Mucosa of rectum (tissue), 2 donors: ENCODE measurements around the gene SUSD6.

Source experiments
- H3K27ac ChIP-seq, 2 donors: one replicate each; pipeline ENCODE4 v1.7.0; 2013; ENCODE audit warnings: inconsistent platforms in 2 of 2, low read depth in 2 of 2, low read length in 2 of 2
- H3K27me3 ChIP-seq, 2 donors: one replicate each; pipeline ENCODE4 v1.7.0; 2013; ENCODE audit warnings: low read length in 2 of 2; ENCODE audit not compliant: control insufficient read depth in 2 of 2, insufficient read depth in 2 of 2
- H3K36me3 ChIP-seq, 2 donors: one replicate each; pipeline ENCODE4 v1.7.0; 2013; ENCODE audit warnings: low read length in 2 of 2; ENCODE audit not compliant: control insufficient read depth in 2 of 2, insufficient read depth in 2 of 2
- H3K4me1 ChIP-seq, 2 donors: one replicate each; pipeline ENCODE4 v1.7.0; 2013; ENCODE audit warnings: low read length in 2 of 2, mild to moderate bottlenecking in 1 of 2; ENCODE audit not compliant: control insufficient read depth in 2 of 2, insufficient read depth in 2 of 2
- H3K4me3 ChIP-seq, 2 donors: one replicate each; pipeline ENCODE4 v1.7.0; 2013; ENCODE audit warnings: low read length in 2 of 2
- H3K9ac ChIP-seq, 2 donors: one replicate each; pipeline ENCODE4 v1.7.0; 2013; ENCODE audit warnings: low read length in 2 of 2, low read depth in 1 of 2, mild to moderate bottlenecking in 1 of 2
- H3K9me3 ChIP-seq, 2 donors: one replicate each; pipeline ENCODE4 v1.7.0; 2013; ENCODE audit warnings: low read length in 2 of 2; ENCODE audit not compliant: control insufficient read depth in 2 of 2
- donor health status: healthy.
- donor health status: Normal muscosa, but diverticular disease.

Gene SUSD6

GRCh38 chr14:69675877-69676416 is 64.6 kb downstream of the SUSD6 start:
- no peak overlapping the region for H3K27ac ChIP-seq
- H3K4me1 ChIP-seq = peaks cover 23% of the 10 kb centered on the region in 2 donors
- H3K4me3 ChIP-seq = no peak overlapping the region
- peaks cover 0 to 2% of the 10 kb centered on the region in 2 donors for H3K36me3 ChIP-seq
- H3K27me3 ChIP-seq = no peaks in the 10 kb centered on the region
- no peak overlapping the region for H3K9ac ChIP-seq
- no peaks in the 10 kb centered on the region for H3K9me3 ChIP-seq

- no peak overlapping the region for H3K9ac ChIP-seq
- H3K36me3 ChIP-seq = peaks cover 0 to 2% of the 10 kb centered on the region in 2 donors
- H3K9me3 ChIP-seq = no peaks in the 10 kb centered on the region
- H3K27ac ChIP-seq = no peak overlapping the region
- H3K4me1 ChIP-seq = peaks cover 23 to 27% of the 10 kb centered on the region in 2 donors
- H3K4me3 ChIP-seq = no peak overlapping the region
- no peaks in the 10 kb centered on the region for H3K27me3 ChIP-seq
These were observed 65.3 kb downstream of the SUSD6 start for GRCh38 chr14:69676723-69677122.

- Histone ChIP-seq H3K9ac (no peak overlapping the region), H3K36me3 (peaks cover 0 to 2% of the 10 kb centered on the region in 2 donors), H3K4me1 (peaks cover 12 to 28% of the 10 kb centered on the region in 2 donors), H3K27ac (no peak overlapping the region), H3K9me3 (no peaks in the 10 kb centered on the region), H3K4me3 (no peak overlapping the region), H3K27me3 (no peaks in the 10 kb centered on the region)
These were observed 68.9 kb downstream of the SUSD6 start for GRCh38 chr14:69680297-69680696.

- H3K27ac ChIP-seq = no peak overlapping the region
- no peak overlapping the region for H3K9ac ChIP-seq
- peaks cover 0 to 2% of the 10 kb centered on the region in 2 donors for H3K36me3 ChIP-seq
- no peak overlapping the region for H3K4me3 ChIP-seq
- no peaks in the 10 kb centered on the region for H3K27me3 ChIP-seq
- H3K4me1 ChIP-seq = peaks cover 15 to 34% of the 10 kb centered on the region in 2 donors
- no peaks in the 10 kb centered on the region for H3K9me3 ChIP-seq
These were observed 70.7 kb downstream of the SUSD6 start for GRCh38 chr14:69682136-69682535.

- Histone ChIP-seq H3K4me3 (no peak overlapping the region), H3K27ac (no peak overlapping the region), H3K9me3 (no peaks in the 10 kb centered on the region), H3K36me3 (peaks cover 0 to 2% of the 10 kb centered on the region in 2 donors), H3K4me1 (peaks cover 15 to 34% of the 10 kb centered on the region in 2 donors), H3K27me3 (no peaks in the 10 kb centered on the region), H3K9ac (no peak overlapping the region)
These were observed 71.3 kb downstream of the SUSD6 start for GRCh38 chr14:69682621-69683263.

- H3K4me3 ChIP-seq = no peak overlapping the region
- peaks cover 3% of the 10 kb centered on the region in 2 donors for H3K36me3 ChIP-seq
- H3K4me1 ChIP-seq = peaks cover 15 to 34% of the 10 kb centered on the region in 2 donors
- no peaks in the 10 kb centered on the region for H3K27me3 ChIP-seq
- no peak overlapping the region for H3K27ac ChIP-seq
- H3K9me3 ChIP-seq = no peaks in the 10 kb centered on the region
- no peak overlapping the region for H3K9ac ChIP-seq
These were observed 72.6 kb downstream of the SUSD6 start for GRCh38 chr14:69683971-69684370.

- no peak overlapping the region for H3K4me3 ChIP-seq
- H3K4me1 ChIP-seq = peaks cover 15 to 34% of the 10 kb centered on the region in 2 donors
- no peaks in the 10 kb centered on the region for H3K9me3 ChIP-seq
- peaks cover 3% of the 10 kb centered on the region in 2 donors for H3K36me3 ChIP-seq
- H3K9ac ChIP-seq = no peak overlapping the region
- H3K27me3 ChIP-seq = no peaks in the 10 kb centered on the region
- peak overlapping the region in 1 of 2 donors; percentile 17 for H3K27ac ChIP-seq
These were observed 73.2 kb downstream of the SUSD6 start for GRCh38 chr14:69684461-69685217.

GRCh38 chr14:69685218-69685616 is 73.8 kb downstream of the SUSD6 start:
- no peaks in the 10 kb centered on the region for H3K27me3 ChIP-seq
- H3K36me3 ChIP-seq = peaks cover 3% of the 10 kb centered on the region in 2 donors
- H3K27ac ChIP-seq = no peak overlapping the region
- H3K9me3 ChIP-seq = no peaks in the 10 kb centered on the region
- H3K4me3 ChIP-seq = no peak overlapping the region
- no peak overlapping the region for H3K9ac ChIP-seq
- peaks cover 15 to 34% of the 10 kb centered on the region in 2 donors for H3K4me1 ChIP-seq

GRCh38 chr14:69685716-69686115 is 74.3 kb downstream of the SUSD6 start:
- Histone ChIP-seq H3K27me3 (no peaks in the 10 kb centered on the region), H3K4me3 (no peak overlapping the region), H3K9me3 (no peaks in the 10 kb centered on the region), H3K4me1 (peaks cover 15 to 34% of the 10 kb centered on the region in 2 donors), H3K9ac (no peak overlapping the region), H3K36me3 (peaks cover 3% of the 10 kb centered on the region in 2 donors), H3K27ac (no peak overlapping the region)

- no peak overlapping the region for H3K4me3 ChIP-seq
- H3K9ac ChIP-seq = no peak overlapping the region
- no peak overlapping the region for H3K27ac ChIP-seq
- H3K9me3 ChIP-seq = no peaks in the 10 kb centered on the region
- peaks cover 3% of the 10 kb centered on the region in 2 donors for H3K36me3 ChIP-seq
- H3K4me1 ChIP-seq = peaks cover 23 to 33% of the 10 kb centered on the region in 2 donors
- H3K27me3 ChIP-seq = no peaks in the 10 kb centered on the region
These were observed 76.4 kb downstream of the SUSD6 start for GRCh38 chr14:69687606-69688298.
